A673 (cell line): ENCODE data around the gene SIGLEC7.

ENCODE experiments used
- CTCF ChIP-seq: fragments of 300-800, 200-600 bp; sonication (generic); conservative IDR thresholded peaks from 2 replicates; pipeline ENCODE4 v1.5.1; 2017; ENCODE audit warnings: low read depth, mild to moderate bottlenecking, antibody characterized with exemption, low read length, moderate library complexity, mixed read lengths
- EZH2 ChIP-seq: fragments of 200-600 bp; sonication (generic); IDR thresholded peaks from 2 replicates; pipeline ENCODE4 v1.6.1; 2017; ENCODE audit warnings: borderline replicate concordance, low read depth, mild to moderate bottlenecking, mixed read lengths, antibody characterized with exemption, low read length; ENCODE audit not compliant: poor library complexity, severe bottlenecking

GRCh38 chr19:51156710-51157109, 14.6 kb downstream of the SIGLEC7 start:
- no peak for TF ChIP-seq CTCF
- TF ChIP-seq EZH2 = no peak
